Uterus (tissue), 2 donors: Measurements from ENCODE around the gene PHLPP1.

Experiments
- POLR2A ChIP-seq, 2 donors: fragments of 450-650 bp; IDR thresholded peaks; one replicate each; pipeline ENCODE4 v1.6.1; 2016; ENCODE audit warnings: antibody characterized with exemption in 2 of 2, mild to moderate bottlenecking in 1 of 2, moderate library complexity in 1 of 2
- TF ChIP-seq, protein P1 (sequence below), 4 experiments: fragments of 200-600 bp in 2 of 4; fragments of 450-650 bp in 2 of 4; sonication (generic) in 2 of 4; IDR thresholded peaks; one replicate each; pipeline ENCODE4 v1.5.1; 2016 to 2019; ENCODE audit warnings: antibody characterized with exemption in 4 of 4, mild to moderate bottlenecking in 2 of 4, moderate library complexity in 1 of 4

DNA sequence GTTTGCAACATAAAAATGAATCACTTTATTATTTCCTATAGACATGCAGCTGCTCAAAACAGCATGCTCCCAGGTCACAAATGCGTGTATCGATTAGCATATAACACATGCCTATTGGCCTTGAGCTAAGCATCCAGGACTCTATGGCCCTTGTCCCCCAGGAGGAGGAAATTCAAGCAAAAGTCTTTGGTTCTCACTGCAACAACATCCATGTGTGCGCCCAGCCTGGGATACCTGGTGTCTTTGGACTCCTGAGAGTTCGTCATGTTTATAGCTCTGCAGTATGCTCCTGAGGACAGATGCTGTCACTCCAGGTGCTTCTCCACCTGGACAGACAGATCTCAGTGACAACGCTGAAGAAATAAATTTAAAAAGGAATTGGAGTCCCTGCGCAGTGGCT lies 284.6 kb downstream of the PHLPP1 start:
- TF ChIP-seq, protein P1, sequence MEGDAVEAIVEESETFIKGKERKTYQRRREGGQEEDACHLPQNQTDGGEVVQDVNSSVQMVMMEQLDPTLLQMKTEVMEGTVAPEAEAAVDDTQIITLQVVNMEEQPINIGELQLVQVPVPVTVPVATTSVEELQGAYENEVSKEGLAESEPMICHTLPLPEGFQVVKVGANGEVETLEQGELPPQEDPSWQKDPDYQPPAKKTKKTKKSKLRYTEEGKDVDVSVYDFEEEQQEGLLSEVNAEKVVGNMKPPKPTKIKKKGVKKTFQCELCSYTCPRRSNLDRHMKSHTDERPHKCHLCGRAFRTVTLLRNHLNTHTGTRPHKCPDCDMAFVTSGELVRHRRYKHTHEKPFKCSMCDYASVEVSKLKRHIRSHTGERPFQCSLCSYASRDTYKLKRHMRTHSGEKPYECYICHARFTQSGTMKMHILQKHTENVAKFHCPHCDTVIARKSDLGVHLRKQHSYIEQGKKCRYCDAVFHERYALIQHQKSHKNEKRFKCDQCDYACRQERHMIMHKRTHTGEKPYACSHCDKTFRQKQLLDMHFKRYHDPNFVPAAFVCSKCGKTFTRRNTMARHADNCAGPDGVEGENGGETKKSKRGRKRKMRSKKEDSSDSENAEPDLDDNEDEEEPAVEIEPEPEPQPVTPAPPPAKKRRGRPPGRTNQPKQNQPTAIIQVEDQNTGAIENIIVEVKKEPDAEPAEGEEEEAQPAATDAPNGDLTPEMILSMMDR (IDR thresholded peaks at IDR 0.05), result no peak
- no peak for TF ChIP-seq POLR2A (IDR thresholded peaks at IDR 0.05)
